NCI-H510A (cell line): ENCODE measurements around the gene TIGD3.

ENCODE experiments used
- DNase-seq: peaks from one replicate; lab custom pipeline; 2025; lab: John Stamatoyannopoulos, UW

Gene TIGD3

GRCh38 chr11:65390099-65390941, 35.8 kb downstream of the TIGD3 start:
- no peak for DNase-seq

- DNase-seq: no peak
These were observed 36.4 kb downstream of the TIGD3 start for GRCh38 chr11:65390996-65391395.

DNA sequence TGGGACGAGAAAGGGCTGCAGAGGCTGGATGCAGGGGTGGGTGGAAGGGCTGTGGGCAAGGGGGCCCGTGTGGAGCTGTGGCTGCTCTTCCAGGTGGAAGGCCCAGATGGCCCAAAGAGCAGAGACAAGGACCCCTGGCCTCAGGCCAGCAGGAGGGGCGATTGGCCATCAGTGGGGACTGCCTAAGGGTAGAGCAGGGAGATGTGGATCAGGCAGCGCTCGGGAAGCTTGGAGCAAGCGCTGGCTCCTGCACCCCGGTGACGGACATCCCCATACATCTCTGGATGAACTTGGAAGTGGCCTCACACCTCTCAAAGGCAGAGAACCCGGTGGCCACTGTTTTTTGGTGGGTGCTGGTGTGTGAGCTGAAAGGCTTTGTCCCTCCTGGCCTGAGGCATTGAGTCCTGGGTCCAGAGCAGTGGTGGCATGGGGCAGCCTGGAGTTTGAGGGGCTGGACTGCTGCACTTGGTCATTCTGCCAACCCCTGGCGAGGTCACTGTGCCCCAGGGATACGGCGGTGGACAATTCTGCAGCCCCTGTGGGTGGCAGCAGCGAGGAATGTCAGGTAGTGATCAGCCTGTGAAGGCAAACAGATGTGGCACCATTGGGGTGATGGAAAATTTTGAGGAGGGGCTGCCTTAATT, 37.8 kb downstream of the TIGD3 start:
- no peak for DNase-seq

DNA sequence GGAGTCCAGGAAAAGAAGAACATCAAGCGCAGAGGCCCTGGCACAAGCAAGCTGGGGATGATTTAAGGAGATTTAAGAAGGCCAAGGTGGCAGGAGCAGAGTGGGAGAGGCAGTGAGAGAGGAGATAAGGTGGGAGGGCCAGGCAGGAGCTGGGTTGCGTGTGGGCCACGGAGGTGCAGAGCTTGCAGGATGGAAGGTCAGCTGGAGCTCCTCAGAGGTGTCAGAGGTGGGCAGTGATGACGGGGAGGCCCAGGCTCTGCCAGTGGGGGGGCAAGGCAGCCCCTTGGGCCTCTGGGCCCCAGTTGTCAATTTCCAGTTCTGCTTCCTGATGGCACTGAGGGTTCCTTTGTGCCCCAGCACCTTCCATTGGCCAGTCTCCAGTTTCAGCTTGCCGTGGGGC, 38.3 kb downstream of the TIGD3 start:
- DNase-seq: no peak

DNA sequence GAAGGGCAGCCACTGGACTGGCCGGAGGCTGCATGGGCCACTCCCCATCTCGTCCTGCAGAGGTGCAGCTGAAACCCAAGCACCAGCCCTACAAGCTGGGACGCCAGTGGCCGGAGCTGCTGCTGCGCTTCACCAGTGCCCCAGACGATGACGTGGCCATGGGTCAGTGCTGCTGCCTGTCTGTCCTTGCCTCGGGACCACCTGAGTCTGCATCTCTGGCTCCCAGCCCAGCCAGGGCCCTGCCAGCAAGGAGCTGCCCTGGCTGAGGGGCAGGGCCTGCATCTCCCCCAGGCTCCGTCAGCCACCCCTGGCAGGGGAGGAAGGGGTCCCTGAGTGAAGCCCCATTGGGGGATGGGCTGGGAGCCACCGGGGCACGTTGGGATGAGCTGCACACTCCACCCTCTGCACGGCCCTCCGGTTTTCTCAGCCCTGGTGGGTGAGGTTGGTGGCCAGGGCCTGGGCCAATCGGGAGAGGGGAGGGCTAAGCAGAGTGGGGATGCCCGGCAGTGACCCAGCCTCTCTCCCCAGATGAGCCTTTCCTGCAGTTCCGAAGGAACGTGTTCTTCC, 39.0 kb downstream of the TIGD3 start:
- no peak for DNase-seq

DNA sequence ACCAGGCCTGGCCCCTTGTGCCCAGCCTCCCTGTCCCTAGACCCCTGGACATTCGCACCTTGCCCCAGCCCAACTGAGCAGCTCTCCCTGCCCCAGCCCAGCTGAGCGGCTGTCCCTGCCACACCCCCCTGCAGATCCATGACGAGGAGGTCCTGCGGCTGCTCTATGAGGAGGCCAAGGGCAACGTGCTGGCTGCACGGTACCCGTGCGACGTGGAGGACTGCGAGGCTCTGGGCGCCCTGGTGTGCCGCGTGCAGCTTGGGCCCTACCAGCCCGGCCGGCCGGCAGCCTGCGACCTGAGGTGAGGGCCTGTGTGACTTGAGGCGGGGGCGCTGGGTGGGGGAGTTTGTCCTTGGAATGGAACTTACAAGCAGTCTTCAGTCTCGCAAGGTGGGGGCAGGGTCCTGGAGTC, 39.6 kb downstream of the TIGD3 start:
- no peak for DNase-seq

DNA sequence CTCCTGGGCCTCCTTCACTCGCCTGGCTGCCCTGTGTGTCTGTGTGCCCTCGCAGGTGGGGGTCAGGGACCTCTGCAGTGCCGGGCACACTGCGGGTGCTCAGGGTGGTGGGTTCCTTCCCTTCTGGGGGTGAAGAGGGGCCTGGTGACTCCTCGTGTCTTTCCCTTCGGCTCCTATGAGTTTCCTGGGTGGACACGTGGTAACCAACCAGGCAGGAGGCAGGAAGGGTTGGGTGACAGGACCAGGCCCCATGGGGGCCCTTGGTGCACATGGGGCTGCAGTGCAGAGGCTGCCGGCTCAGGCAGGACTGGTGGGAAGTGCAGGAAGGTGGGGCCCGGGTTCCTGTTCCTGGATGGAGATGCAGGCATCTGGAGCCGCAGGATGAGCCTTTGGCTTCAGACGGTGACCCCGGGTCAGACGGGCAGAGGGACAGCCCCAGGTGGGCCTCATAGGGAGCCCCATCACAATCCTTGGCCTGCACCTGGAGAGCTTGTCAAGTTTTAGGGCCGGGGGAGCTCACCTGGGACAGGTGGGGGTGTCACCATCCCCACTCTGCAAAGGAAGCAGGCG, 41.5 kb downstream of the TIGD3 start:
- DNase-seq: no peak

DNA sequence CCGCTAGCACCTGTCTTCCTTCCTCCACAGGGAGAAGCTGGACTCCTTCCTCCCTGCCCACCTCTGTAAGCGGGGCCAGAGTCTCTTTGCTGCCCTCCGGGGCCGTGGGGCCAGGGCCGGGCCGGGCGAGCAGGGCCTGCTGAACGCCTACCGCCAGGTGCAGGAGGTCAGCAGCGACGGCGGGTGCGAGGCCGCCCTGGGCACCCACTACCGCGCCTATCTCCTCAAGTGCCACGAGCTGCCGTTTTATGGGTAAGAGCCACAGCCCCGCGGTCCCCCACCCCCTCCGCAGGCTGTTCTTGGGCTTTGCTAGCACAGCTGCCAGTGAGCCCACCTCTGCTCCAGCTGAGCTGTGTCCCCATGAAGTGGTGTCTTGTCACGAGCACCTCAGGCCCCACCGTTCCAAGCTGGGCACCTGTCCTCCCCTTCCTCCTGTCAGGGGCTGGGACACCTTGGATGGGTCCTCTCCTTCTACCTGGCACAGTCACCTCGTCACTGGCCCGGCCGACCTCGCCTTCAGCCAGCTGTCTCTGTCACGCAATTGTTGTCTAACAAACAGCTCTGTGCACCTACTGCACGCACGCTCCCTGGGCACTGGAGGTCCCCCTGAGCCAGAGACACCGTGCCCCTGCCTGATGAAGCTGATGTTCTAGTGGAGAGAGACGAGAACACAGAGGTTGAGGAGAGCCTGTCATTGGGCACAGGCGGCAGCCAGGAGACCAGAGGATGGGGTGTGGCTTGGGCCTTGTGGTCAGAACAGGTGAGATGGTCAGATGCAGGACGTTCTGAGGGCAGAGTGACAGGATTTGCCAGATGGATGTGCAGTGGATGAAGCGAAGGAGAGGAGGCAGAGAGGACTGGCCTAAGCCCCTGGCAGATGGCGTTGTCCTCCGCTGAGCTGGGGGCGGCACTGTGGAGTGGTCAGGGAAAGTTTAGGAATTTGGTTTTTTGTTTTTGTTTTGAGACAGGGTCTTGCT, 42.5 kb downstream of the TIGD3 start:
- no peak for DNase-seq

- no peak for DNase-seq
These were observed 43.9 kb downstream of the TIGD3 start for GRCh38 chr11:65398362-65398910.

DNA sequence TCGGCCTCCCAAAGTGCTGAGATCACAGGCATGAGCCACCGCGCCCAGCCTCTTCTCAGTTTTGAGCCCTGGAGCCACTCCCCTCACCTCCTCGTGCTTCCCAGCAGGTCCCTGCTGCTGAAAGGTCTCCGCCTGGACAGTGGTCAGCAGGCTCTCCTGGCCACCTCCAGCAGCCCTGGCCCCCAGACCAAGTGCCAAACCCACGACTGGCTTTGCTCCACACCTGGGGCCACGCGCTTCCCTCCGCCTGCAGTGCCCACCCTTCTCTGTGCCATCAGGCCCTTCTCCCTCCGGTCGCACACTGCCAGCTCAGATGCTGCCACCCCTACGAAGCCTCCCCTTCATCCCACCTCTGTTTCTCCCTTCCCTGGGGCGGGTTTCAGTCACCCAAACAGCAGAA, 44.7 kb downstream of the TIGD3 start:
- DNase-seq: no peak

GRCh38 chr11:65399845-65400244, 45.3 kb downstream of the TIGD3 start:
- DNase-seq: no peak

- DNase-seq: no peak
These were observed 45.9 kb downstream of the TIGD3 start for GRCh38 chr11:65400307-65401072.

DNA sequence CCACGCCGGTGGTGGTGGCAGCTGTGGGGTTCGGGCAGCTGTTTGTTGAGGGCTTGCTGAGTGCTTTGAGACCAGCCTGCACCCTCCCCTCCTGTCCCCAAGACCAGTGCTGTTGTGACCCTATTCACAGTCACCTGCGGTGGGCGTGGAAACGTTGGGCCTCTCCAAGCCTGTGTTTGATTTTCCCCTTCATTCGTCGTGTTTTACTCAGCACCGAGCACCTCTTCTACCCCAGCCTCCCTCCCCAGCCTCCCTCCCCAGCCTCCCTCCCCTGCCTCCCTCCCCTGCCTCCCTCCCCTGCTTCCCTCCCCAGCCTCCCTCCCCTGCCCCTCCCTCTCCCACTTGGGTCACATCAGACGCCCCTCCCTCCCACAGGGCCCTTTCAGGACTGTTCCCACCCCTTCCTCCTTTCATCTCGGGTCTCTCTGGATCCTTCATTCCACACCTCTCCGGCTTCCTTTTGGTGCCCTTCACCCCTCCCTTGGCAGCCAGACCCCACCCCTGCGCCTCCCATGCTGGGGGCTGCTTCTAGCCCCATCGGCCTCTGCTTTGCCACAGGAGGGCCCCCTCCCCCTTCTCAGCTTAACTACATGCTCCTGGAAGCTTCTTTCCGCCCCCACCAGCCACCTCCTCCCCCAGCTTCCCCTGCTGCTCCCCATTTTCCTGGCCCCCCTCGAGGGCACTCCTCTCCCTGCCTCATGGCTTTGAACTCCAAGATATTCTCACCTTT, 46.7 kb downstream of the TIGD3 start:
- no peak for DNase-seq

DNA sequence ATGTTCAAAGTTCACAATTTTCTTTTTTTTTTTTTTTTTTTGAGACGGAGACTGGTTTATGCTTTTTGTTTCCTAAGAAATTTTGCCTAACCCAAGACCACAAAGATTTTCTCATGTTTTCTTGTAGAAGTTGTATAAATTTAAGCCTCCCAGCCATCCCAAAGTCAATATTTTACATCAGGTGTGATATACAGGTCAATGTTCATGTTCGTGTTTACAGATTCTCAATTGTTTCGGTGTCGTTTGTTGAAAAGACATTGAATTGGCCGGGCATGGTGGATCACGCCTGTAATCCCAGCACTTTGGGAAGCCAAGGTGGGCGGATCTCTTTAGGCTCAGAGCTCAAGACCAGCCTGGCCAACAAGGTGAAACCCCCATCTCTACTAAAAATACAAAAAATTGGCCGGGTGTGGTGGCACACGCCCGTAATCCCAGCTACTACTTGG, 47.3 kb downstream of the TIGD3 start:
- DNase-seq: no peak

GRCh38 chr11:65402790-65403189, 48.2 kb downstream of the TIGD3 start:
- DNase-seq: no peak

DNA sequence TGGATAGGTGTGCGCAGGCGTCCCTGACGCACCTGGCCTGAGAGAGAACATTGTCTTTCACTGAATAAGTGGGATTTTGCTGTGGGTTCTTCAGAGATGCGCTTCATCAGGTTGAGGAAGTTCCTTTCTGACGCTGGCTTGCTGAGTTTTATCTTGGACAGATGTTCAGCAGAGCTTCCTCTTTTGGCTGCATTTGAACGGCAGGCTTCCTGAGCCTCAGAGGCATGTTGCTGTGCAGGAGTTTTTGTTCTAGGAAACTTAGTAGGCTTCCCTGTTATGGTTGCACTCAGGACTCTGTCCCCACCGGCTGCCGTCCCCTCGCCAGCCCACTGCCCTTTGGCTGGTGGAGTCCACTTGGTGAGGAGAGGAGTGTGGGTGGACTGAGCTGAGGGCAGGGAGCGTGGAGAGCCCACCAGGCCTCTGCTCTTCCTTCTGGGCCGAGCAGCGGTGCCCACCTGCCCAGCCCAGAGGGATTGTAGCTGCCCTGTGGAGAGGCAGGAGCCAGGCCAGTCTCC, 49.1 kb downstream of the TIGD3 start:
- DNase-seq: no peak

GRCh38 chr11:65404210-65404609, 49.7 kb downstream of the TIGD3 start:
- DNase-seq: no peak

DNA sequence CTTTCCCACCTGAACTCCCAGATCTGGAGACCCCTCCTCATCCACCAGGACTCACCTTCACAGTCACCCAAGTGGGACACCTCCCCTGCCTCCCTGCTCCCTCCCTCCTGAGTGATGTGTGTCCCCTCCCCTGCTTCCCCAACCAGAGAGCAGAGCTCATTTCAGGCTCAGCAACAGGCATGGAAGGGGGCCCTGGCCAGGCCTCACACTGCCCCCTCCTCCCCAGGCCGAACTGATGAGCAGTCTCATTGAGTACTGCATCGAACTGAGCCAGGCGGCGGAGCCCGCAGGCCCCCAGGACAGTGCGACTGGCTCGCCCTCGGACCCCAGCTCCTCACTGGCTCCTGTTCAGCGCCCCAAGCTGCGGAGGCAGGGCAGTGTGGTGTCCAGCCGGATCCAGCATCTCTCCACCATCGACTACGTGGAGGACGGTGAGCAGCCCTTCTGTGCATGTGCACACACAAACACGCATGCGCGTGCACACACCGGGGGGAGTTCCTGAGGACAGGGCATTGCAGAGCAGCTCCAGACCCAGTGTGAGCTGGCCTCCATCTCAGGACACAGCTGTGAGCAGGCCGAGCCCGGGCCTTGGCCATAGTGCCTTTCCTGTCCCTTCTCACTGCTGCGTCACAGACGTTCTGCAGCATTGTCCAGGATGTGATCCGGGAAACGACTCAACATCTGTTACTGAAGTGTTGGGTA, 50.2 kb downstream of the TIGD3 start:
- no peak for DNase-seq
